ENCODE data around the gene S100A11.
A peak's percentile ranks its signal among the peaks of the same experiment; 100 is the strongest.

S100A11 gene

GRCh38 chr1:152000964-152001630 is 35.7 kb downstream of the S100A11 start:
- DNase-seq = peak; percentile 55

DNA sequence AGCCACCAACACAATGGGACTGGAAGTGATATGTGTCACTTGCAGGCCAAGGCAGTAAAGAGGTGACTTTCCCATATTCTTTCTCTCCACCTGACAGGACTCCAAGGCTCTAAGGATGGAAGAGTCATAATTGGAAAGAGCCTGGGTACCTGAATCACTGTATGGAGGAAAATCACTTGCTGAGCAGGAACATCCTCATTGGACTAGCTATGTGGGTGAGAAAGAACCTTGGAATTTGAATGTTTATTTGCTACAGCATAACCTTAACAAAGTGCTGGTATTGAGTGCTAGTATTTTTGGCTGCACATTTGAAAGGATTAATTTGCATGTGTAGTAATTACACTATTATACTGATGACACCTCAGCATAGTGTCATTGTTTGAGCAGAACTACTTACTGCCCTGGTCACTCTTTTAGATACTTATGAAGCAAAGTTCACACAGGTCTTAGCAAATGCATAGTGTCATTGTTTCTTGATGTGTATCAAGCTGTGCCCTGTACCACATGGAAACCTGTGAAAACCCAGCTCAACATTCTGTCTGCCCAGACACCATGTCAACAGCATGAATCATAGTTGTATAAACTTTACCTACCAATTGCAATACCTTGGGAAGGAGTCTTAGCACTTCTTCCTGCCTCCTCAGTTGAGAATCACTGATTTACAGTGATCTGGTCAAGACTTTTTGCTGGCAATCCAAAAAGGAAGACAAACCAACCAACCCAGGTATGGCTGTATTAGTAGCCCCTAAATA is 38.0 kb downstream of the S100A11 start:
- DNase-seq = no peak

- DNase-seq = no peak
These were observed 39.6 kb downstream of the S100A11 start for GRCh38 chr1:151997284-151997570.

DNA sequence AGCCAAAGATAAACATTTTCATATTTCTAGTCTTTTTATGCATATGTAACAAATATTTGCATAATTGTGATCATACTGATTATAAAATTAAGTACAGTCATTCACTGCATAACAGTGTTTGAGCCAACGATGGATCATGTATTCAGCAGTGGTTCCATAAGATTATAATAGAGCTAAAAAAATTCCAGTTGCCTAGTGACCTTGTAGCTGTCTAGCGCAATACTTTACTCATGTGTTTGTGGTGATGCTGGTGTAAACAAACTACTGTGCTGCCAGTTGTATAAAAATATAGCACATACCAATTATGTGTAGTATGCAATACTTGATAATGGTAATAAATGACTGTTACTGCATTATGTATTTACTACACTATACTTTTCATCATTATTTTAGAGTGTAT is 41.0 kb downstream of the S100A11 start:
- DNase-seq = no peak

DNA sequence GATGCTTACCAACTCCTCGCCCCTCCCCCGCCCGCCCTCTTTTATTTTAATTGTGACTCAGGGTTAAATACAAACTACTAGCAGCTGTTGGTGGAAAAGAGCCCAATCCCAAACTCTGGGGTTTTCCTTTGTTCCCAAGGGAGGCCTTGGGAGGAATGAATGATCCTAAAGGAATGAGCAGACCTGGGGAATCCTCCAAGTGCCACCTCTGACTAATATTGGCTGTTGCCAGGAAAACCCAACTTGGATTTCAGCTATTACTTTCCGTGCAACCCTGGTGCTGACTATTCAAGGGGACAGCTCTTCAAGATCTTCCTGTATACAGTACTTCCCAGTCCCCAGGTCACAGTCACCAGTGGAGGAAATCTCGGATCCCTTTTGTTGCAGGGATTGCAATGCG is 41.8 kb downstream of the S100A11 start:
- DNase-seq = no peak

GRCh38 chr1:151993734-151994496 is 42.9 kb downstream of the S100A11 start, which contains the start of gene S100A10:
Gene S100A10, minus strand, starts transcription at chr1:151993859. Its CDS starts 7,629 bp downstream, at chr1:151986230.
- DNase-seq = no peak

DNA sequence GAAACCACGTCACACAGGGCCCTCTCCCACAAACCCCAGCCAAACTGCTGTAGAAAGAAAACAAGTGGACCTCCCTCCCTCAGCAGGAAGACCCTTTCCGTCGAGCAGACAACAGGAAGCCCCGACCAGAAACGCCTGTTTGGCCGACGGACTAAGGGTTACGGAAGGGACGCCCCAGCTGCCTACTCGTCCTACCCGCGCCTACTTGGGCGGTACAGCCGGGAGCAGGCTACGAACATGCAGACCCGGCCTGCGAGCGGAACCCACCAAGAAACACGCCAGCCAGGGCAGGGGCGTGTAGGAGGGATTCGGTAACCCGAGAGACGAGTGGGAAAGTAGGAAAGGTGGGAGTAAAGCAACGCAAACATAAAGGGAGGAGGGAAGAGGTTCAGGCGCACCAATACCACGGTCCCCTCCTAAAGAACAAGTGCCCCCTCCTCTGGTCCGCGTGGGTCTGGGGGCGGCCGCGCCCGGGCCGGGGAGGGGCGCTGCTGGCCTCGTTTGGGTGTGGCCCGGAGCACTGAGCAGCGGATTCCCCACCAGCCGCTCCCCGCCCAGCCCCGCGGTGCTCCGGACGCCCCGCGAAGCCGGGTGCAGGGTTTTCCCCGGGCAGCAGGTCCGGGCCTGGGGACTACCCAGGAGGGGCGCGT is 43.6 kb downstream of the S100A11 start:
- no peak for DNase-seq

- DNase-seq = peak; percentile 66
These were observed 44.3 kb downstream of the S100A11 start for GRCh38 chr1:151992303-151993083.

DNA sequence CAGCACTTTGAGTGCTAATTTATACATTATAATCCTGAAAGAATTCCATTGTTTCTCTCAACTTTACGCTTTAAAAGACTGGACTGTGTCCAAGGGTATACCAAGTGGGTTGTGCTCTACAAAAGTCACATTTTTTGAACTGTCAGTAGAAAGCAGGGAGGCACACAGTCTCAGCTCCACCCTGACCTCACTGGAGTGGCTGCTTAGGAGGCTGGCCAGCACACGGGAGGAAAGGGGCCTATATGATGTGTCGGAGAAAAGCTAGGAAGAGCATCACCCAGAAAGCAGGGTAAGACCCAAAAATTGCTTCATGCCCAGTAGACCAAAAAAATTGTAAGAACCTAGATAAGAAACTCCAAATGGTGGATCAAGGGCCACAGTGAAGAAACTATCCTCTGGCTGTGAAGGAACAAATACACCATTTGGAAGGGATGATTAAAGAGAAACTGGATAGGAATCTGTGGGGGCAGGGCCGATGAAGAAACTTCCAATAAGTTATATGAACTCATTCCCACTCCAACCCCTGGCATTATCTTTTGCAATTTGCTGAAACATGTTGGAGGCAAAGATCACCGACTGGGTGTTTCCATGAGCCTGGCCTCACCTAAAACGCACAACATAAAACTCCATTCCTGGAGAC is 45.0 kb downstream of the S100A11 start:
- DNase-seq = no peak

DNA sequence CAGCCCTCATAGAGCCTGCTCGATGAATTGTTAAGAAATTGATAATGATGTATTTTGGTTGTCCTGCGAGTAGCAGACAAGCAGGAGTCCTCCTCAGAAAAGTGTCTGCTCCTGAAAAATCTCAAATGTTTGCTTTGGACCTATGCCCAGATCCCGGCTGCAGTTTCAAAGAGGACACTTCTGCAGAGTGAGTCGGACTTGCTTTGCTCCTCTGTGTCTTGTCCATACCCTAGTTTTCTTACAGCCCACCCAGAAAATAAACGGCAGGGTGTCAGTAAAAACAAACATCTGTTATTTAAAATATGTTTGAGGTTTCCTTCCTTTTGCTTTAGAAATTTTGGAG is 46.0 kb downstream of the S100A11 start:
- no peak for DNase-seq

DNA sequence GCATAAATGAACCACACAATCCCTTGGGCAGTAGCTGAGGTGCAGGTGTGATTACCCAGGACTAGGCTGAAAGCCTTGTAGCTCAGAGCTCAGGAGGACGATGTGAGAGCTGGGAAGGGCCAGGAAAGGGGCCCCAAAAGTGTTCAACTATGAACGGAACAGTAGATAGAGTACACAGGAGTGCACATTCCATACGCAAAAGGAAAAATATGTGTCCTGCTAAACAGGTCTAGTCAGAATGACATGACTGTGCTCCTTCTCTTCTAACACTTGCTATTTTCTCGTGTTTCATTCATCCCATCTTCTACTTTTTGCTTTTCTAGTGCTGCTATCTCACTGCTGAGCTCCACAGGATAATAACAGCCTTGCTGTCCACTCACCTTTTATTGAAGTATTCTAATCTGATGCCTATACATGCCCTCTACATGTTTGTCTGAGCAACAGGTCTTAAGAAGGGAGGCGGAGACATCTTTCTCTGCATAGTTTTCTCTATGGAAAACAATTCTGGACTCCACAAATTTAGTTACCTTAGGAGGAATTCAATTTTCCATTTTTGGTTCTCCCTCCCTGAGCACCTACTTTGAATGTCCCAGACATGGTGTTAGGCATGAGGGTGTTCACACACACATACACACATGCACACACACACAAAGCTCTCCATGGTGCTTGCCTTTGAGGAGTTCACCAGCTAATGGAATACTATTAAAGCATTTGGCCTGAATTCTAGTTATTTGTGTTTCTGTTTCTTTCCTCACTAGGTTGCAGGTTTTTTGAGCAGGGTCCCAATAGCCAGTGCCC is 46.5 kb downstream of the S100A11 start:
- no peak for DNase-seq

DNA sequence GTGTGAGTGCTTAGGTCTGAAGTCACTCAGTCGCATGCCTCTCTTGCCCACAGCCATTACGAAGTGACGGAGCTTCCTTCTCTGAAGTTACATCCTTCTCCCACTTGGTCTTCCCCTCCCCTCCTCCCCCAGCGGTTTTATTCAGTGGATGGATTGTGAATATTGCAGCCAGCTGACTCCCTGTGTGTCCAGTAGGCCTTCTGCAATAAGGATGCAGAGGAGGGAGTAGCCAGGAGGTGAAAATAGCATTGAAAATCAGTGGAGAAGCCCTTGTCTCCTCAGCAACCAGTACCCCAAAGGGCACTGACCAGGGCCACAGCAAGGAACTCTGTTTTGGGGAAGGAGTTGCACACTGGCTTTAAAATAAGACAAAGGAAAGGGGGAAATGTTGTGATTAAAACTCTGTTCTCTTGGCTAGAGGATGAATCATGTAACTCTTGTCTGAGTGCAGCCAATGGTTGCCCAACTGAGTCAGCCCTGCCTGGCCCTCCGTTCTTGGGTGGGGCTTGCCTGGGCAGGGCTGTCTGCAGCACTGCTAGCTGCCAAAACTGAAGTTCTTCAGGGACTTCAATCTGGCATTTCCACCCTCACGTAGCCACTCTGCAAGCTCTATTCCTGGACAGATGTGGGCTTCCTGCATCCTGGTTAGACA is 47.5 kb downstream of the S100A11 start:
- DNase-seq = peak; percentile 58

GRCh38 chr1:151988405-151988923 is 48.3 kb downstream of the S100A11 start:
- DNase-seq = no peak

DNA sequence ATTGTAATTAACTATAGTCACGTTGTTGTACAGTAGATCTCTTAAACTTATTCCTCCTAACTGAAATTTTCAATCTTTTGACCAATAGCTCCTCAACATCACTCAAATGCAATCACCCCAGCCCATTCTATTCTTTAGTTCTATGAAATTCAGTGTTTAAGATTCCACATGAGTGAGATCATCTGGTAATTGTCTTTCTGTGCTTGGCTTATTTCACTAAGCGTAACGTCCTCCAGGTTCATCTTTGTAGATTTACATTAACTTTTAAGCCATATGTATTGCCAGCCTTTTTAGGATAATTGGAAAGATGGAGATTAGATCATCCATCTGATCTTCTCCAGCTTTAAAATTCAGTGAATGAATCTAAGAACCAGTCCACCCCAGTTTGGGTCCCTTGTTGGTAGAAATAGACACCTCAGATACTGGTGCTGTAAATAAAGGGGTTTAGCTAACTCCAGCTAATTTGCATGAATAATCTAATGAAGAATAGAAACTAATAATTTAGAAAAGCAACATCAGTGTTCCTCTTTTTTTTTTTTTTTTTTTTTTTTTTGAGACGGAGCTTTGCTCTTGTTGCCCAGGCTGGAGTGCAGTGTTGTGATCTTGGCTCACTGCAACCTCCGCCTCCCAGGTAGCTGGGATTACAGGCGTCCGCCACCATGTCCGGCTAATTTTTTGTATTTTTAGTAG is 50.2 kb downstream of the S100A11 start:
- no peak for DNase-seq

- DNase-seq = no peak
These were observed 51.0 kb downstream of the S100A11 start for GRCh38 chr1:151985768-151986167.

DNA sequence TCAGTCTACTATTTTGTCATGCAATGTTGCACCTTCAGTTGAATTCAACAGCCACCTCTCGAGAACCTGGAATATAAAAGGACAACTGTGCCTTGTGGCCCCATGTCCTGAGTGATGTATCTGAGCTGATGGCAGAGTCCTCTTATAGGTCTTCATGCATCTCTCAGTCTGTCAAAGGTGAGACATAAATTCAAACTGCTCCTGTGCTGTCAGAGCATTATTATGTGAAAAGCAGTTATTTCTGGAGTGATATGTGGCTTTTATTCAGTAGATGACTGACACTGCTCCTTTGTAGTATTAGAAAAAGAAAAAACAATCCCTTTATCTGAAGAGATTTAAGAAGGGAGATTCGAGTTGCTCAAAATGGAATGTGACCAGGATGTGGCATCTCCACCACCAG is 51.5 kb downstream of the S100A11 start:
- no peak for DNase-seq

DNA sequence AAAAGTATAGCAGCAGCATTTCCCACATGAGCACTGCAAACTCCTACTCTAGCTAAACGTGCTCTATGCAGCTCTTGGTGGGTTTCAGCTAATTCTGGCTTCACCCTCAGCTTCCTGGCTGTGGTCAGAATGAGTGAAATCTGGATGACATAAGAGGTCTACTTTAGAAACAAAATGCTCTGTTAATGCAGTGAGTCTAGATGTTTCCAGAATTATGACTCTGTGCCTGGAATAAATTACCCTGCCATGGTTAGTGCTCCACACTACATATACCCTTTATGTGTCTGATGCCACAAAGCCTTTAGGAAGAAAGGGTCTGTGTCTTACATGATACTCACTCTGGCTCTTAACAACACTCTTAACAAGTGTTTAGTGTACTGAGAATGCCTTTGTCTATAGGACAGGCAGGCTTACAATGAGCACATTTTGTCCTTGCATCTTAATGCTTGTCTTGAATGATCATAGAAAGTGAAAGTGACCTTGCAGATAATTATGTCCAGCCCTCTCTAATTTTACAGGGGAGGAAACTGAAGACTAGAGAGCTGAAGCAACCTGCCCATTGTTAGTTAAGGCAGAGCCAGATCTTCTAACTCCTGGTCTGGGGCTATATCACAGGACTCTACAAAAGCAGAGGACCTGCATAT is 52.4 kb downstream of the S100A11 start:
- DNase-seq = peak; percentile 24
